SK-N-SH treated with all-trans-retinoic acid at 6 μM for 48 hours (cell line): Measurements from ENCODE around the gene MLYCD.

Experiments
- ATAC-seq: fragments of 200-7000 bp; cut with Tn5 transposase; 3 replicates; pipeline ENCODE4 v1.9.1; 2020; ENCODE audit warnings: mild to moderate bottlenecking, moderate library complexity
- ARNTL ChIP-seq: fragments of 450-650 bp; formaldehyde crosslinking; IDR thresholded peaks from 2 replicates; pipeline ENCODE4 v1.5.0; 2020; ENCODE audit warnings: low read depth, mild to moderate bottlenecking, moderate library complexity, borderline replicate concordance
- BACH2 ChIP-seq: fragments of 250-450 bp; sonication (Bioruptor Pico); IDR thresholded peaks from 2 replicates; pipeline ENCODE4 v1.9.0; 2021; ENCODE audit warnings: mild to moderate bottlenecking, borderline replicate concordance
- CREB5 ChIP-seq: fragments of 250-450 bp; sonication (Bioruptor Pico); IDR thresholded peaks from 2 replicates; pipeline ENCODE4 v1.5.1; 2020; ENCODE audit warnings: low read depth, mild to moderate bottlenecking, moderate library complexity
- CSDC2 ChIP-seq: fragments of 250-450 bp; sonication (Bioruptor Pico); IDR thresholded peaks from 2 replicates; pipeline ENCODE4 v1.5.0; 2020; ENCODE audit warnings: mild to moderate bottlenecking, moderate library complexity
- CSRNP3 ChIP-seq: fragments of 250-450 bp; sonication (Bioruptor Pico); IDR thresholded peaks from 2 replicates; pipeline ENCODE4 v1.5.1; 2021; ENCODE audit warnings: mild to moderate bottlenecking, moderate library complexity
- ESRRG ChIP-seq: fragments of 250-450 bp; sonication (Bioruptor Pico); IDR thresholded peaks from 2 replicates; pipeline ENCODE4 v1.6.1; 2021; ENCODE audit warnings: mild to moderate bottlenecking
- GLIS3 ChIP-seq: fragments of 250-450 bp; sonication (Bioruptor Pico); IDR thresholded peaks from 2 replicates; pipeline ENCODE4 v1.5.0; 2020; ENCODE audit warnings: mild to moderate bottlenecking, moderate library complexity
- ISL1 ChIP-seq: fragments of 250-450 bp; sonication (Bioruptor Pico); IDR thresholded peaks from 2 replicates; pipeline ENCODE4 v2.1.2; 2022; ENCODE audit warnings: mild to moderate bottlenecking, moderate library complexity
- OSR1 ChIP-seq: fragments of 250-450 bp; sonication (Bioruptor Pico); IDR thresholded peaks from 2 replicates; pipeline ENCODE4 v1.8.0; 2022; ENCODE audit warnings: moderate library complexity, mild to moderate bottlenecking, inconsistent platforms
- PATZ1 ChIP-seq: fragments of 250-450 bp; sonication (Bioruptor Pico); IDR thresholded peaks from 2 replicates; pipeline ENCODE4 v1.8.0; 2020; ENCODE audit warnings: mild to moderate bottlenecking, moderate library complexity, borderline replicate concordance
- POU6F1 ChIP-seq: fragments of 250-450 bp; sonication (Bioruptor Pico); IDR thresholded peaks from 2 replicates; pipeline ENCODE4 v1.8.0; 2021; ENCODE audit warnings: low read depth, mild to moderate bottlenecking, moderate library complexity, borderline replicate concordance
- PPARA ChIP-seq: fragments of 250-450 bp; sonication (Bioruptor Pico); IDR thresholded peaks from 2 replicates; pipeline ENCODE4 v1.5.0; 2020; ENCODE audit warnings: mild to moderate bottlenecking, borderline replicate concordance
- RARB ChIP-seq: fragments of 250-450 bp; sonication (Bioruptor Pico); IDR thresholded peaks from 2 replicates; pipeline ENCODE4 v1.8.0; 2021; ENCODE audit warnings: mild to moderate bottlenecking, moderate library complexity
- SNAI2 ChIP-seq: fragments of 250-450 bp; sonication (Bioruptor Pico); IDR thresholded peaks from 2 replicates; pipeline ENCODE4 v1.5.0; 2020; ENCODE audit warnings: mild to moderate bottlenecking, moderate library complexity
- TCF4 ChIP-seq: fragments of 250-450 bp; sonication (Bioruptor Pico); IDR thresholded peaks from 2 replicates; pipeline ENCODE4 v1.8.0; 2021; ENCODE audit warnings: mild to moderate bottlenecking, moderate library complexity, borderline replicate concordance
- TOX ChIP-seq: fragments of 250-450 bp; sonication (Bioruptor Pico); IDR thresholded peaks from 2 replicates; pipeline ENCODE4 v1.8.0; 2021; ENCODE audit warnings: mild to moderate bottlenecking, moderate library complexity, borderline replicate concordance
- TSHZ2 ChIP-seq: fragments of 250-450 bp; sonication (Bioruptor Pico); IDR thresholded peaks from 2 replicates; pipeline ENCODE4 v1.5.0; 2020; ENCODE audit warnings: mild to moderate bottlenecking, moderate library complexity
- ZC3H10 ChIP-seq: fragments of 250-450 bp; sonication (Bioruptor Pico); IDR thresholded peaks from 2 replicates; pipeline ENCODE4 v1.5.1; 2021; ENCODE audit warnings: mild to moderate bottlenecking, moderate library complexity
- ZFP3 ChIP-seq: fragments of 250-450 bp; sonication (Bioruptor Pico); IDR thresholded peaks from 2 replicates; pipeline ENCODE4 v1.5.0; 2020; ENCODE audit warnings: mild to moderate bottlenecking, moderate library complexity
- ZFP30 ChIP-seq: fragments of 450-650 bp; formaldehyde crosslinking; IDR thresholded peaks from 2 replicates; pipeline ENCODE4 v1.5.0; 2022; ENCODE audit warnings: mild to moderate bottlenecking, moderate library complexity
- ZNF565 ChIP-seq: fragments of 450-650 bp; formaldehyde crosslinking; conservative IDR thresholded peaks from 2 replicates; pipeline ENCODE4 v1.5.0; 2020; ENCODE audit warnings: low read depth, mild to moderate bottlenecking, moderate library complexity
- ZNF70 ChIP-seq: fragments of 450-650 bp; formaldehyde crosslinking; IDR thresholded peaks from 2 replicates; pipeline ENCODE4 v1.5.0; 2020; ENCODE audit warnings: mild to moderate bottlenecking, moderate library complexity
- ZNF8 ChIP-seq: fragments of 450-650 bp; formaldehyde crosslinking; IDR thresholded peaks from 2 replicates; pipeline ENCODE4 v1.5.0; 2020; ENCODE audit warnings: mild to moderate bottlenecking, moderate library complexity

The MLYCD gene

GRCh38 chr16:83898463-83899271 is at the start of gene MLYCD:
Gene MLYCD, plus strand, starts transcription at chr16:83899115. Its CDS starts 30 bp downstream, at chr16:83899145.
- no peak for TF ChIP-seq OSR1
- TF ChIP-seq PPARA (CRISPR knock-in tag): peak; percentile 85
- TF ChIP-seq ZFP30 (CRISPR knock-in tag): no peak
- no peak for TF ChIP-seq ZC3H10
- TF ChIP-seq ISL1 (CRISPR knock-in tag): no peak
- no peak for TF ChIP-seq CREB5 (CRISPR knock-in tag)
- TF ChIP-seq RARB (CRISPR knock-in tag): no peak
- no peak for TF ChIP-seq ARNTL
- TF ChIP-seq, all 23 proteins: peak for 1
- ATAC-seq: peak; percentile 87

- TF ChIP-seq TOX (CRISPR knock-in tag): no peak
- TF ChIP-seq PATZ1: no peak
- no peak for TF ChIP-seq CSRNP3 (CRISPR knock-in tag)
- no peak for TF ChIP-seq ARNTL
- no peak for TF ChIP-seq PPARA (CRISPR knock-in tag)
- TF ChIP-seq ESRRG (CRISPR knock-in tag): no peak
- no peak for ATAC-seq
These were observed 49.5 kb upstream of the MLYCD start for GRCh38 chr16:83849421-83849820.

- ATAC-seq: no peak
- no peak for TF ChIP-seq TSHZ2 (CRISPR knock-in tag)
- no peak for TF ChIP-seq ARNTL
- no peak for TF ChIP-seq ESRRG (CRISPR knock-in tag)
- no peak for TF ChIP-seq TCF4 (CRISPR knock-in tag)
- no peak for TF ChIP-seq SNAI2
- no peak for TF ChIP-seq CSDC2
- TF ChIP-seq ZNF565 (CRISPR knock-in tag): no peak
- no peak for TF ChIP-seq OSR1
- TF ChIP-seq BACH2 (CRISPR knock-in tag): no peak
- no peak for TF ChIP-seq ZNF70
- no peak for TF ChIP-seq PATZ1
- no peak for TF ChIP-seq POU6F1 (CRISPR knock-in tag)
- TF ChIP-seq CSRNP3 (CRISPR knock-in tag): no peak
- no peak for TF ChIP-seq PPARA (CRISPR knock-in tag)
- TF ChIP-seq ZNF8 (CRISPR knock-in tag): no peak
- no peak for TF ChIP-seq ZFP3
- TF ChIP-seq GLIS3 (CRISPR knock-in tag): no peak
- no peak for TF ChIP-seq ZFP30 (CRISPR knock-in tag)
- TF ChIP-seq ISL1 (CRISPR knock-in tag): no peak
- TF ChIP-seq, all 23 proteins: peak for 0
These were observed 48.0 kb upstream of the MLYCD start for GRCh38 chr16:83850947-83851346.
